ENCODE data around the gene SUN3. TPM values are rescaled to one million over a fixed set of nuclear protein-coding genes. Genes with fewer than 3 reads are reported as not detected.

SUN3 gene
- total RNA-seq, 1 experiment from 2014 or later: not detected

GRCh38 chr7:48040944-48041652, 12.2 kb upstream of the SUN3 start:
- H3K4me1 Mint-ChIP-seq: peaks cover 59 to 65% of the 10 kb centered on the region in 2 experiments
- H3K27ac ChIP-seq (ENCODE audit: insufficient read length, low read depth, low read length): no peak overlapping the region
- peaks cover 13% of the 10 kb centered on the region; the same call in 1 of the 2 replicates for H3K4me1 ChIP-seq (ENCODE audit: insufficient read depth, low read length)
- H3K56ac ChIP-seq (ENCODE audit: insufficient read length, low read depth, low read length): no peak overlapping the region
- peaks cover 12% of the 10 kb centered on the region; the same call in 1 of the 2 replicates for H3K27me3 ChIP-seq (ENCODE audit: insufficient read depth, low read length)
- no peak overlapping the region for H4K8ac ChIP-seq (replicated peaks; ENCODE audit: insufficient read length, low read depth, low read length)
- no peak overlapping the region for H3K14ac ChIP-seq (ENCODE audit: insufficient read depth, low read length)
- H3K4ac ChIP-seq (ENCODE audit: low read depth, low read length): no peak overlapping the region
- no peak overlapping the region for H2BK120ac ChIP-seq (ENCODE audit: low read depth, low read length, poor library complexity, severe bottlenecking)
- no peak overlapping the region for H3K18ac ChIP-seq (ENCODE audit: insufficient read length, low read depth, low read length)
- H4K5ac ChIP-seq (ENCODE audit: insufficient read length, low read depth, low read length): no peak overlapping the region
- H2BK5ac ChIP-seq (ENCODE audit: insufficient read length, low read length): no peak overlapping the region
- no peak overlapping the region for H3K23ac ChIP-seq (ENCODE audit: insufficient read length, low read depth, low read length)
- H3K4me2 ChIP-seq (ENCODE audit: insufficient read depth, insufficient read length, low read length): no peak overlapping the region
- no peak for TF ChIP-seq CTCF (conservative IDR thresholded peaks at IDR 0.05)
- H3K9me3 ChIP-seq (ENCODE audit: control insufficient read depth, low read depth, low read length): no peaks in the 10 kb centered on the region
- H2AK5ac ChIP-seq (ENCODE audit: insufficient read length, low read length): no peak overlapping the region
- no peaks in the 10 kb centered on the region for H3K79me1 ChIP-seq (ENCODE audit: insufficient read depth, low read depth, low read length, poor library complexity, severe bottlenecking)
- H3K23me2 ChIP-seq (ENCODE audit: insufficient read length, low read depth, low read length, poor library complexity, severe bottlenecking): peaks cover 5% of the 10 kb centered on the region
- H2AFZ ChIP-seq (ENCODE audit: low read length): no peak overlapping the region
- no peak for DNase-seq
- no peak overlapping the region for H3K9ac ChIP-seq (ENCODE audit: extremely low read depth, insufficient read length, low read length)
- H3K27ac Mint-ChIP-seq: no peak overlapping the region
- no peak overlapping the region for H3K4me3 Mint-ChIP-seq
- no peak overlapping the region for H4K91ac ChIP-seq (ENCODE audit: insufficient read length, low read depth, low read length)
- no peak overlapping the region for H2BK20ac ChIP-seq (ENCODE audit: low read depth, low read length, poor library complexity, severe bottlenecking)
- H4K20me1 ChIP-seq (ENCODE audit: control insufficient read depth, insufficient read depth, insufficient read length): no peaks in the 10 kb centered on the region
- no peak overlapping the region for H3T11ph ChIP-seq (ENCODE audit: low read length)
- no peaks in the 10 kb centered on the region for H3K79me2 ChIP-seq (ENCODE audit: insufficient read depth, low read length)
- H2BK15ac ChIP-seq (ENCODE audit: low read depth, low read length): no peak overlapping the region; the same call in 1 of the 2 replicates
- H3K9me3 Mint-ChIP-seq: no peaks in the 10 kb centered on the region
- H3K36me3 Mint-ChIP-seq (ENCODE audit: insufficient read depth in 1 of 3, low read depth in 3 of 3): no peaks in the 10 kb centered on the region
- H2BK12ac ChIP-seq (ENCODE audit: insufficient read length, low read depth, low read length): no peak overlapping the region
- WGBS (ENCODE audit: extremely low coverage, insufficient read length, low lambda C conversion rate): no CpG with 5 or more reads among the region's 18 CpGs
- H3K27me3 Mint-ChIP-seq (ENCODE audit: low read depth): peaks cover 25% of the 10 kb centered on the region
